SK-N-SH treated with all-trans-retinoic acid at 6 μM for 48 hours (cell line): Measurements from ENCODE around the gene SRGAP1.

Experiments
- ISL1 ChIP-seq: fragments of 250-450 bp; sonication (Bioruptor Pico); IDR thresholded peaks from 2 replicates; pipeline ENCODE4 v2.1.2; 2022; ENCODE audit warnings: mild to moderate bottlenecking, moderate library complexity
- ZC3H10 ChIP-seq: fragments of 250-450 bp; sonication (Bioruptor Pico); IDR thresholded peaks from 2 replicates; pipeline ENCODE4 v1.5.1; 2021; ENCODE audit warnings: mild to moderate bottlenecking, moderate library complexity
- ZFP3 ChIP-seq: fragments of 250-450 bp; sonication (Bioruptor Pico); IDR thresholded peaks from 2 replicates; pipeline ENCODE4 v1.5.0; 2020; ENCODE audit warnings: mild to moderate bottlenecking, moderate library complexity
- ZFP30 ChIP-seq: fragments of 450-650 bp; formaldehyde crosslinking; IDR thresholded peaks from 2 replicates; pipeline ENCODE4 v1.5.0; 2022; ENCODE audit warnings: mild to moderate bottlenecking, moderate library complexity
- ZNF565 ChIP-seq: fragments of 450-650 bp; formaldehyde crosslinking; conservative IDR thresholded peaks from 2 replicates; pipeline ENCODE4 v1.5.0; 2020; ENCODE audit warnings: low read depth, mild to moderate bottlenecking, moderate library complexity
- ZNF8 ChIP-seq: fragments of 450-650 bp; formaldehyde crosslinking; IDR thresholded peaks from 2 replicates; pipeline ENCODE4 v1.5.0; 2020; ENCODE audit warnings: mild to moderate bottlenecking, moderate library complexity
- TF ChIP-seq, protein P1 (sequence below): fragments of 250-450 bp; sonication (Bioruptor Pico); IDR thresholded peaks from 2 replicates; pipeline ENCODE4 v1.5.1; 2020; ENCODE audit warnings: low read depth, mild to moderate bottlenecking, moderate library complexity
- TF ChIP-seq, protein P2 (sequence below): fragments of 250-450 bp; sonication (Bioruptor Pico); IDR thresholded peaks from 2 replicates; pipeline ENCODE4 v1.8.0; 2020; ENCODE audit warnings: mild to moderate bottlenecking, moderate library complexity, borderline replicate concordance

DNA sequence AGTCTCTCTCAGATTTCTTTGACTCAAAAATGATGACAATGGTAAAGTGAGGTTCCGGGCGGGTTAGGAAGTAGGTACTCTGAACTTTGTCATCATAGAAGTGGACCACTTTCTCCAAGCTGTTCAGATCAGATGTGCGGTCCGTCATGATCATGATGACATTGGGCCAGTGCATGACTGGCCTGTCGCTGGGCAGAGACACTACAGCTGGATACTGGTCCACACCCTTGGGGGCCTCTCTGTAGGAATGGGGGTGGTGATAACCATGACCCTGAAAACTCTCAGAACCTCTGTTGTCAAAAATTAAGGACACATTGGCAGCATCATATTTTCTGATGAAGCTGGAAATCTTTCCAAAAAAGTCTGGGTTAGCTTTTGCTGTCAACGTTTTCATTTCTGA lies 349.4 kb downstream of the SRGAP1 start:
- TF ChIP-seq ZC3H10 (CRISPR knock-in tag) (no peak), ISL1 (CRISPR knock-in tag) (no peak), ZNF8 (CRISPR knock-in tag) (no peak), ZFP30 (CRISPR knock-in tag) (no peak), ZFP3 (CRISPR knock-in tag) (no peak), ZNF565 (CRISPR knock-in tag) (no peak)
- TF ChIP-seq, protein P1, sequence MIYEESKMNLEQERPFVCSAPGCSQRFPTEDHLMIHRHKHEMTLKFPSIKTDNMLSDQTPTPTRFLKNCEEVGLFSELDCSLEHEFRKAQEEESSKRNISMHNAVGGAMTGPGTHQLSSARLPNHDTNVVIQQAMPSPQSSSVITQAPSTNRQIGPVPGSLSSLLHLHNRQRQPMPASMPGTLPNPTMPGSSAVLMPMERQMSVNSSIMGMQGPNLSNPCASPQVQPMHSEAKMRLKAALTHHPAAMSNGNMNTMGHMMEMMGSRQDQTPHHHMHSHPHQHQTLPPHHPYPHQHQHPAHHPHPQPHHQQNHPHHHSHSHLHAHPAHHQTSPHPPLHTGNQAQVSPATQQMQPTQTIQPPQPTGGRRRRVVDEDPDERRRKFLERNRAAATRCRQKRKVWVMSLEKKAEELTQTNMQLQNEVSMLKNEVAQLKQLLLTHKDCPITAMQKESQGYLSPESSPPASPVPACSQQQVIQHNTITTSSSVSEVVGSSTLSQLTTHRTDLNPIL (CRISPR knock-in tag) = no peak
- TF ChIP-seq, protein P2, sequence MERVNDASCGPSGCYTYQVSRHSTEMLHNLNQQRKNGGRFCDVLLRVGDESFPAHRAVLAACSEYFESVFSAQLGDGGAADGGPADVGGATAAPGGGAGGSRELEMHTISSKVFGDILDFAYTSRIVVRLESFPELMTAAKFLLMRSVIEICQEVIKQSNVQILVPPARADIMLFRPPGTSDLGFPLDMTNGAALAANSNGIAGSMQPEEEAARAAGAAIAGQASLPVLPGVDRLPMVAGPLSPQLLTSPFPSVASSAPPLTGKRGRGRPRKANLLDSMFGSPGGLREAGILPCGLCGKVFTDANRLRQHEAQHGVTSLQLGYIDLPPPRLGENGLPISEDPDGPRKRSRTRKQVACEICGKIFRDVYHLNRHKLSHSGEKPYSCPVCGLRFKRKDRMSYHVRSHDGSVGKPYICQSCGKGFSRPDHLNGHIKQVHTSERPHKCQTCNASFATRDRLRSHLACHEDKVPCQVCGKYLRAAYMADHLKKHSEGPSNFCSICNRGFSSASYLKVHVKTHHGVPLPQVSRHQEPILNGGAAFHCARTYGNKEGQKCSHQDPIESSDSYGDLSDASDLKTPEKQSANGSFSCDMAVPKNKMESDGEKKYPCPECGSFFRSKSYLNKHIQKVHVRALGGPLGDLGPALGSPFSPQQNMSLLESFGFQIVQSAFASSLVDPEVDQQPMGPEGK (CRISPR knock-in tag) = no peak
